GM12878 (cell line): ENCODE data around the gene NPAS2. TPM values are rescaled to one million over a fixed set of nuclear protein-coding genes. Genes with fewer than 3 reads are reported as not detected.

Experiments
- ATAC-seq: fragments of 200-7000 bp; cut with Tn5 transposase; 3 replicates; pipeline ENCODE4 v1.9.1; 2020; ENCODE audit warnings: mild to moderate bottlenecking, moderate library complexity
- BruUV-seq: library from RNA; stranded (reverse); fragments of 400-500 nt; replicated peaks from 2 replicates; lab custom pipeline; 2021; lab: Mats Ljungman, UMichigan
- CTCF ChIA-PET: fragments of 300-600 bp; sonication (Branson Sonifier 250); formaldehyde crosslinking; extraction: SDS; loops from one replicate; lab custom pipeline; 2021; ENCODE audit warnings: inconsistent platforms; lab: Yijun Ruan, JAX
- POLR2A ChIA-PET: fragments of 350-600 bp; formaldehyde crosslinking; extraction: SDS; loops from one replicate; lab custom pipeline; 2021; ENCODE audit warnings: inconsistent platforms; lab: Charles Lee
- RAD21 ChIA-PET: fragments of 300-600 bp; sonication (Branson Sonifier 250); formaldehyde crosslinking; loops from one replicate; lab custom pipeline; 2023; ENCODE audit warnings: antibody characterized with exemption; ENCODE audit not compliant: unreplicated experiment; lab: Charles Lee
- SMC1A ChIA-PET: fragments of 300-600 bp; sonication (Branson Sonifier 250); formaldehyde crosslinking; loops from one replicate; lab custom pipeline; 2023; ENCODE audit not compliant: unreplicated experiment, uncharacterized antibody; lab: Charles Lee
- DNase-seq: peaks from one replicate; pipeline ENCODE4 v3.0.0-alpha.2; 2011; ENCODE audit warnings: low read depth, low spot score
- FAIRE-seq: peaks from 3 replicates; lab custom pipeline; 2011; peaks lifted over from hg19 to GRCh38; lab: Jason Lieb, UNC
- H2AFZ ChIP-seq: 2 replicates; pipeline ENCODE4 v1.6.0; 2011; ENCODE audit warnings: low read depth, low read length, control low read depth; ENCODE audit not compliant: control insufficient read depth
- H3K27ac ChIP-seq: 2 replicates; pipeline ENCODE4 v1.5.1; 2011; ENCODE audit warnings: control low read depth; ENCODE audit not compliant: control insufficient read depth, insufficient read depth
- H3K27me3 ChIP-seq, 2 experiments: replicated peaks in 1 of 2; 2 replicates each; pipeline versions ENCODE4 v1.6.0 to v1.6.1; 2011; ENCODE audit warnings: low read length in 1 of 2; ENCODE audit not compliant: control insufficient read depth in 2 of 2, insufficient read depth in 2 of 2
- H3K36me3 ChIP-seq, 2 experiments: 2 replicates each; pipeline ENCODE4 v1.5.1; 2011; ENCODE audit warnings: low read length in 1 of 2; ENCODE audit not compliant: control insufficient read depth in 2 of 2, insufficient read depth in 2 of 2
- H3K4me1 ChIP-seq: 2 replicates; pipeline ENCODE4 v1.6.1; 2011; ENCODE audit warnings: mild to moderate bottlenecking, low read length, moderate library complexity, mixed read lengths; ENCODE audit not compliant: control insufficient read depth, insufficient read depth
- H3K4me2 ChIP-seq: 2 replicates; pipeline ENCODE4 v1.6.0; 2011; ENCODE audit warnings: control low read depth; ENCODE audit not compliant: control insufficient read depth, insufficient read depth
- H3K4me3 ChIP-seq: fragments of 200-600 bp; sonication (generic); 2 replicates; pipeline ENCODE4 v1.5.1; 2016
- H3K79me2 ChIP-seq: 2 replicates; pipeline ENCODE4 v1.6.0; 2011; ENCODE audit warnings: low read length; ENCODE audit not compliant: control insufficient read depth, insufficient read depth
- H3K9ac ChIP-seq: 2 replicates; pipeline ENCODE4 v1.8.0; 2011; ENCODE audit warnings: low read length, control low read depth, mixed read lengths; ENCODE audit not compliant: control insufficient read depth, insufficient read depth
- H3K9me3 ChIP-seq: replicated peaks from 3 replicates; pipeline ENCODE4 v1.5.1; 2011; ENCODE audit warnings: mild to moderate bottlenecking, low read length; ENCODE audit not compliant: control insufficient read depth, insufficient read depth
- H4K20me1 ChIP-seq: 2 replicates; pipeline ENCODE4 v1.6.0; 2011; ENCODE audit not compliant: control insufficient read depth, insufficient read depth
- CHD1 ChIP-seq: IDR thresholded peaks from 2 replicates; pipeline ENCODE4 v1.6.1; 2012; ENCODE audit warnings: low read depth, low read length, improper control_type of control experiment
- CHD2 ChIP-seq: IDR thresholded peaks from 2 replicates; pipeline ENCODE4 v1.6.1; 2011; ENCODE audit warnings: low read depth, low read length, improper control_type of control experiment, borderline replicate concordance
- IKZF1 ChIP-seq: fragments of 450-650 bp; conservative IDR thresholded peaks from 2 replicates; pipeline ENCODE4 v1.6.1; 2017; ENCODE audit warnings: antibody characterized with exemption, mild to moderate bottlenecking
- JUND ChIP-seq: IDR thresholded peaks from 2 replicates; pipeline ENCODE4 v1.6.1; 2012; ENCODE audit warnings: low read depth, mild to moderate bottlenecking, low read length, improper control_type of control experiment, moderate library complexity
- KDM1A ChIP-seq: fragments of 200-600 bp; sonication (generic); IDR thresholded peaks from 2 replicates; pipeline ENCODE4 v1.6.1; 2016; ENCODE audit warnings: borderline replicate concordance
- NR2C2 ChIP-seq: IDR thresholded peaks from 2 replicates; pipeline ENCODE4 v1.6.1; 2011; ENCODE audit warnings: borderline replicate concordance, low read depth; ENCODE audit not compliant: control insufficient read depth, insufficient read length
- POLR2AphosphoS2 ChIP-seq: IDR thresholded peaks from 2 replicates; pipeline ENCODE4 v1.6.1; 2011; ENCODE audit warnings: low read depth, mild to moderate bottlenecking, low read length, improper control_type of control experiment, moderate library complexity
- RAD51 ChIP-seq: fragments of 450-650 bp; IDR thresholded peaks from 2 replicates; pipeline ENCODE4 v1.6.1; 2016; ENCODE audit warnings: moderate library complexity, mild to moderate bottlenecking, inconsistent platforms
- RELB ChIP-seq: fragments of 450-650 bp; IDR thresholded peaks from 2 replicates; pipeline ENCODE4 v1.6.1; 2017; ENCODE audit warnings: low read depth, mild to moderate bottlenecking, moderate library complexity
- SMAD5 ChIP-seq: IDR thresholded peaks from 2 replicates; pipeline ENCODE4 v1.6.1; 2016; ENCODE audit warnings: antibody characterized with exemption, low read depth
- SPI1 ChIP-seq: IDR thresholded peaks from 2 replicates; pipeline ENCODE4 v1.6.1; 2011; ENCODE audit warnings: low read depth, mild to moderate bottlenecking, low read length, moderate library complexity, borderline replicate concordance; ENCODE audit not compliant: insufficient read depth
- SREBF1 ChIP-seq: IDR thresholded peaks from 2 replicates; pipeline ENCODE4 v1.6.1; 2012; ENCODE audit warnings: mild to moderate bottlenecking, low read length
- SRF ChIP-seq, 2 experiments: IDR thresholded peaks; 2 replicates each; pipeline ENCODE4 v1.6.1; 2011; ENCODE audit warnings: low read depth in 2 of 2, low read length in 2 of 2, mild to moderate bottlenecking in 1 of 2, moderate library complexity in 1 of 2
- STAT3 ChIP-seq: IDR thresholded peaks from 2 replicates; pipeline ENCODE4 v1.6.1; 2011; ENCODE audit warnings: low read depth, low read length, improper control_type of control experiment
- TCF7 ChIP-seq: IDR thresholded peaks from 2 replicates; pipeline ENCODE4 v1.6.1; 2014; ENCODE audit warnings: antibody characterized with exemption, borderline replicate concordance
- YY1 ChIP-seq: IDR thresholded peaks from 2 replicates; pipeline ENCODE4 v1.6.1; 2011; ENCODE audit warnings: low read depth, mild to moderate bottlenecking, low read length
- ZBED1 ChIP-seq: IDR thresholded peaks from 2 replicates; pipeline ENCODE4 v1.6.1; 2016; ENCODE audit warnings: borderline replicate concordance
- ZNF384 ChIP-seq: IDR thresholded peaks from 2 replicates; pipeline ENCODE4 v1.6.1; 2012; ENCODE audit warnings: low read depth, mild to moderate bottlenecking, low read length, improper control_type of control experiment, borderline replicate concordance
- WGBS: methylation state at CpG from one replicate; pipeline ENCODE4 v1.1.6; 2016; ENCODE audit warnings: low lambda C conversion rate; ENCODE audit not compliant: insufficient replicate concordance, insufficient coverage; ENCODE audit errors: missing lambda C conversion rate; 5-methylcytosine and 5-hydroxymethylcytosine counted together
- in situ Hi-C: fragments of 300-500 bp; cut with MboI; formaldehyde crosslinking; loops from 9 replicates; pipeline ENCODE4 v1.14.3; 2018; ENCODE audit warnings: mixed read lengths
- intact Hi-C: fragments of 100-400 bp; cut with micrococcal nuclease; formaldehyde crosslinking; loops from one replicate; pipeline ENCODE4 v1.14.2; 2022; ENCODE audit not compliant: unreplicated experiment
- polyA plus RNA-seq, 11 experiments: library from polyadenylated mRNA; depleted of rRNA in 4 of 11; unstranded in 6 of 11; stranded (reverse) in 5 of 11; fragments of >200 nt; fragmentation: Nextera tagmentation in 4 of 11; fragmentation: Illumina TruSeq in 1 of 11; extraction: Ambion mirVana in 4 of 11; extraction: Trizol in 1 of 11; gene quantifications; 1 replicate in 1 of 11; 2 replicates in 10 of 11; pipeline versions ENCODE4 v1.2.1 to v1.2.3, GENCODE V29; 2011 to 2016; ENCODE audit warnings: inconsistent platforms in 2 of 11, missing spikeins in 2 of 11, low read depth in 1 of 11
- total RNA-seq, 4 experiments: library from RNA; depleted of rRNA in 3 of 4; stranded (reverse); fragments of >200 nt in 3 of 4; fragmentation: Illumina TruSeq in 1 of 4; extraction: Trizol in 1 of 4; gene quantifications; 2 replicates each; pipeline versions ENCODE4 v1.2.1 to v1.2.3, GENCODE V29; 2013 to 2021

Gene NPAS2
- total and polyA plus RNA-seq, 10 of the 15 experiments (the other 5 are each of a cell fraction or from before 2014, with no cell fraction given) = 0.08 TPM; not detected in 9

GRCh38 chr2:101041413-101041812 is 221.5 kb downstream of the NPAS2 start:
- Histone ChIP-seq H3K9ac (no peak overlapping the region), H3K79me2 (no peaks in the 10 kb centered on the region), H2AFZ (no peak overlapping the region), H3K4me3 (no peak overlapping the region), H3K27me3 (no peaks in the 10 kb centered on the region), H3K36me3 (no peaks in the 10 kb centered on the region; a peak in 2 of 4 replicates), H3K27ac (no peak overlapping the region), H3K4me2 (no peak overlapping the region), H4K20me1 (no peaks in the 10 kb centered on the region), H3K4me1 (peaks cover 29% of the 10 kb centered on the region), H3K9me3 (no peaks in the 10 kb centered on the region; the same call in 2 of the 3 replicates)
- in situ Hi-C loops (loop anchor here (5.0 kb wide), 1 partner anchor 111 kb away; the partner anchor contains the start of gene TBC1D8), intact Hi-C loops (loop anchor here (5.0 kb wide), 1 partner anchor 46 kb away; no protein-coding TSS in a partner anchor)
- 67% methylated on average over 4 of the region's 4 CpGs for WGBS
- ChIA-PET SMC1A (interaction anchor here (1.5 kb wide), 1 partner anchor 24 kb away, joined by 3 read pairs; no protein-coding TSS in a partner anchor), RAD21 (interaction anchor here (1.6 kb wide), 1 partner anchor 111 kb away, joined by 4 read pairs; no protein-coding TSS in a partner anchor), POLR2A (no interaction called here), CTCF (no interaction called here)
- DNase-seq = no peak
- ATAC-seq = no peak
- FAIRE-seq = no peak
- BruUV-seq = no TSS peak
- TF ChIP-seq TCF7 (no peak), CHD2 (no peak), SPI1 (peak; percentile 30; the same call in 1 of the 2 replicates), STAT3 (no peak), KDM1A (no peak), ZNF384 (no peak)

GRCh38 chr2:101045330-101045729 is 225.4 kb downstream of the NPAS2 start:
- 88% methylated on average over 10 of the region's 10 CpGs for WGBS
- Histone ChIP-seq H3K4me3 (no peak overlapping the region), H3K79me2 (no peaks in the 10 kb centered on the region), H3K4me2 (no peak overlapping the region), H3K4me1 (peaks cover 32% of the 10 kb centered on the region), H3K9ac (no peak overlapping the region), H4K20me1 (no peaks in the 10 kb centered on the region), H3K9me3 (no peaks in the 10 kb centered on the region; the same call in 2 of the 3 replicates), H3K36me3 (no peaks in the 10 kb centered on the region), H3K27ac (no peak overlapping the region), H3K27me3 (no peaks in the 10 kb centered on the region), H2AFZ (no peak overlapping the region)
- intact Hi-C loops (loop anchor here (2.0 kb wide), 1 partner anchor 19 kb away; no protein-coding TSS in a partner anchor), in situ Hi-C loops (no loop called here)
- DNase-seq (no peak), ATAC-seq (no peak), FAIRE-seq (no peak)
- no TSS peak for BruUV-seq
- SMC1A ChIA-PET = interaction anchor here (0.9 to 1.0 kb wide), 2 partner anchors 18 to 160 kb away, joined by 3 to 4 read pairs; no protein-coding TSS in a partner anchor
- CTCF ChIA-PET = interaction anchor here (0.9 to 1.7 kb wide), 5 partner anchors 8 to 187 kb away, joined by 3 to 5 read pairs (median 3); no protein-coding TSS in a partner anchor
- RAD21 ChIA-PET = no interaction called here
- POLR2A ChIA-PET = interaction anchor here (0.6 to 0.8 kb wide), 2 partner anchors 21 to 136 kb away, joined by 3 to 15 read pairs; no protein-coding TSS in a partner anchor
- TF ChIP-seq CHD1 (no peak), IKZF1 (no peak), SMAD5 (no peak), YY1 (no peak), ZBED1 (no peak), RELB (no peak), RAD51 (no peak), JUND (no peak), NR2C2 (no peak), SRF (IDR thresholded peaks at IDR 0.05; ENCODE audit: low read depth in 2 of 2, low read length in 2 of 2) (no peak), POLR2AphosphoS2 (no peak), STAT3 (no peak), SREBF1 (no peak)
